Mammary epithelial cell (primary cell): ENCODE data around the gene TMTC2.

Experiments
- CTCF ChIP-seq, 2 donors: IDR thresholded peaks in 1 of 2; conservative IDR thresholded peaks in 1 of 2; 2 replicates each; pipeline ENCODE4 v1.5.1; 2011 to 2012; ENCODE audit warnings: inconsistent platforms in 2 of 2, low read length in 2 of 2, mild to moderate bottlenecking in 2 of 2, control low read depth in 1 of 2, low read depth in 1 of 2; ENCODE audit not compliant: insufficient read depth in 1 of 2; ENCODE audit errors: extremely low read depth in 1 of 2
- EZH2 ChIP-seq: IDR thresholded peaks from 2 replicates; pipeline ENCODE4 v1.6.1; 2012; ENCODE audit warnings: low read length, inconsistent platforms, borderline replicate concordance

GRCh38 chr12:82994117-82994516, 307.4 kb downstream of the TMTC2 start:
- no peak for TF ChIP-seq CTCF (conservative IDR thresholded peaks at IDR 0.05 in 1 of 2, IDR thresholded peaks at IDR 0.05 in 1 of 2; ENCODE audit: extremely low read depth in 1 of 2, insufficient read depth in 1 of 2, low read depth in 1 of 2, low read length in 2 of 2)
- TF ChIP-seq EZH2: no peak
